GM15510 (cell line): Measurements from ENCODE around the gene CLPTM1L.

Experiments
- POLR2A ChIP-seq: IDR thresholded peaks from 3 replicates; pipeline ENCODE4 v1.6.1; 2011; ENCODE audit warnings: borderline replicate concordance; ENCODE audit not compliant: insufficient read length; ENCODE audit errors: extremely low read depth

The CLPTM1L gene

DNA sequence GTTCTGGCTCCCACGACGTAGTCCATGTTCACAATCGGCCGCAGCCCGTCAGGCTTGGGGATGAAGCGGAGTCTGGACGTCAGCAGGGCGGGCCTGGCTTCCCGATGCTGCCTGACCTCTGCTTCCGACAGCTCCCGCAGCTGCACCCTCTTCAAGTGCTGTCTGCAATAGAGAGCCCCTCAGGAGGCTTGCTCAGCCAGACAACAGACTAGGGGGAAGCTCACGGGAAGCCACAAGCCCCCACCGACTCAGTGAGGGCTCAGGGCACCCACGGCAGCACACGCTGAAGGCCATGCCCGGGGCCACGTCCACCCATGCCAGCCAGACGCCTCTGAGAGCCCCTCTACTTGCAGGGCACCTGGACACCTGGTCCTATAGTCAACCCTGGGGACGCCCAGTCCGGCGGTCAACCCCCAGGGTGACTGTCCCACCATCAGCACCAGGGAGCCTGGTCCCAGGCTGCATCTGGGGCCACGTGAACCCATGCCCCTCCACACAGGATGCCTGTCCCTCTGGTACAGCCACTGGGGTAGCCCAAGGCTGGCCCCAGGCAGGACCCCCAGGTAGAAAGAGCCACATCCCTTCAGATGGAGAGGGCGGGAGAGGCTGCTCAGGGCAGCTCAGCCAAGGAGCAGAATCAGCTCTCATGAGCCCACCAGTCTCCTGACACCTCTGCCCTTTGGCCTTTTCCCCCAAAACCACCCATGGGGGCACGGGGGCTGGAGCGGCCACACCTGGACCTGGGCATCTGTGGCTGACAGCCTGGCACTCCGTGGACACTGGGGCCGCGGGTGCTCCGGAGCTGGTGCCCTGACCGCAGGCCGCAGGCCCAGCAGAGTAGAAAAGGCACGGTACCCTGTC, 64.5 kb downstream of the CLPTM1L start:
- TF ChIP-seq POLR2A = no peak

- TF ChIP-seq POLR2A = no peak
Measured at GRCh38 chr5:1279443-1280151, 65.3 kb downstream of the CLPTM1L start.

GRCh38 chr5:1278656-1279442, 66.0 kb downstream of the CLPTM1L start:
- TF ChIP-seq POLR2A = no peak

DNA sequence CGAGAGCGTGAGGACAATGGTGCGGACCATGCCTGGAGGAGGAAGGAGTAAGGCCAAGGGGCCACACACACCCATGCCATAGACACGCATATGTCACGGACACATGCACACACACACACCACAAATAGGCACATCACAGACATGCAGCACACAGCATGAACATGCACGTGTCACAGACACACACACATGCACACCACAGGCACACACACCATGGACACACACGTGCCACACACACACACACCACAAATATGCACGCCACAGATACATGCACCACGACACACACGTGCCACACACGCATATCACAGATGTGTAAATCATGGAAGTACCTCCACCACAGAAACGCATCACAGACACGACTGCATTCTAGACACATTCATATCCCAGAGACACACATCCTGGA, 66.7 kb downstream of the CLPTM1L start:
- no peak for TF ChIP-seq POLR2A

GRCh38 chr5:1277781-1278180, 67.1 kb downstream of the CLPTM1L start:
- TF ChIP-seq POLR2A = no peak

GRCh38 chr5:1277331-1277730, 67.6 kb downstream of the CLPTM1L start:
- no peak for TF ChIP-seq POLR2A

- no peak for TF ChIP-seq POLR2A
Measured at GRCh38 chr5:1276930-1277329, 68.0 kb downstream of the CLPTM1L start.

GRCh38 chr5:1274471-1274870, 70.4 kb downstream of the CLPTM1L start:
- TF ChIP-seq POLR2A = no peak

GRCh38 chr5:1273745-1274144, 71.2 kb downstream of the CLPTM1L start:
- no peak for TF ChIP-seq POLR2A

DNA sequence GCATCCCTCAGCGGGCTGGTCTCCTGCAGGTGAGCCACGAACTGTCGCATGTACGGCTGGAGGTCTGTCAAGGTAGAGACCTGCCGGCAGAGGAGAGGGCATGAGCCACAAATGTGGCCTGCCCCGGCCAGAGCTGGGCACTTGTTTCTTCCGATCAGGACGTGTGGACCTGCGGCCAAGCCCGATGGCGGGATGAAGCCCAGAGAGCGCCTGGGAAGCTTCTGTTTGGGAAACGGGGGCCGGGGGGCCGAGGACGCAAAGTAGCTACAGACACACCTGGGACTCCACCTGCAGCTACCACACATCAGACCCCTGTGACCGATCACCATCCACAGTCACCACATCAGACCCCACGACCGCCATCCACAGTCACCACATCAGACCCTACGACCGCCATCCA, 72.7 kb downstream of the CLPTM1L start:
- no peak for TF ChIP-seq POLR2A

DNA sequence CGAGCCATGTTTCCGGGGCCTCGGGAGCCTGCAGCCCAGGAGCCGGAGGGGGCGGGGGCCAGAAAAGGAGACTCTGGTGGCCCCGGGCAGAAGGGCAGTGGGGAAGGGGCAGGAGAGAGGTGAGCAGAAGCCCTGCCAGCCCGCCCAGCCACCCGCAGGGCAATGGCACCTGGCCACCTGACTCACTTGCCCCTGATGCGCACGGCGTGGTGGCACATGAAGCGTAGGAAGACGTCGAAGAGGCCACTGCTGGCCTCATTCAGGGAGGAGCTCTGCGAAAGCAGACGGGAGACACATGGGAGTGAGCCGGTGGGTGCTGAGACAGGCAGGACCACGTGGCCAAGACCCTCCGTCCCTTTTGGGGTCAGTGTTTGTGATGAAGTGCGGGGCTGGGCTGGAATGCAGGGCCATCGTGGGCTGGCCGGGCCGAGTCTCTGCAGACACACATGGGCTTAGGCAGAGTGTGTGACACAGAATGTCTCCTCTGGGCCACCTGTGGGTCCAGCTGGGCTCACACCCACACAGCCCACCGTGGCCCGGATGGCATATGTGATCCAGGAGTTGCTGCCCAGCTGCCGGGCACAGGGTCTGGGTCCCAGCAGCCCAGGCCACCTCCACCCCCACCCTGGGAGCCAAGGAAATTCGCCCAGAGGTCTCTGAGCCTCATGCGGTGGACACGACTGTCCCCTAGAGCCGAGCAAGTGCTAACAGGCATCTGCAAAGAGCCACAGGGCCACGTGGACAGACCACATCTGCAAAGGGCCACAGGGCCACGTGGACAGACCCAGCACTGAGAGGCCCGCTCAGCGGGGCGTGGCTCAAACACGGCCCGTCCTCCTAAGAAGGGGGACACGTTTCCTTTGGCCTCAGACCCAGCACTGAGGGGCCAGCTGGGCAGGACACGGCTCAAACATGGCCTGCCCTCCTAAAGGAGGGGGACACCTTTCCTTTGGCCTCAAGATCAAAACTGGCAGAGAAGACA, 73.7 kb downstream of the CLPTM1L start:
- no peak for TF ChIP-seq POLR2A

DNA sequence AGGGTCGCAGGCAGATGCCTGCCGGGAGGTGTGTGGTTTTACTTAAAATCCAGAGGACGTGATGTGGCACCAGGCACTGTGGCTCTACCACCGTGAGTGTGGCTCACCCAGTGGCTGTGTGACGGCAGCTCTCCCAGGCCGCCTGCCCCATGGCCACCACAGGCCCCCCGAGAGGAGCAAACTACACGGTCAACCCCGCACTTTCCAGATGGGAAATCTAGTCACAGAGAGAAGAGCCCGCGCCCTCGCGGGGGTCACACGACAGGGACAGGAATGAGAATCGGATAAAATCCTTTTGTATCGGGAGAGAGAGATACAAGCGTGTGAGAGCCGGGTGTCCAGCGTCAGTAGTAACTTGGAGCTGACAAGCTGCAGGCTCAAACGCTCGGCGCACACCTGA, 74.5 kb downstream of the CLPTM1L start:
- no peak for TF ChIP-seq POLR2A

DNA sequence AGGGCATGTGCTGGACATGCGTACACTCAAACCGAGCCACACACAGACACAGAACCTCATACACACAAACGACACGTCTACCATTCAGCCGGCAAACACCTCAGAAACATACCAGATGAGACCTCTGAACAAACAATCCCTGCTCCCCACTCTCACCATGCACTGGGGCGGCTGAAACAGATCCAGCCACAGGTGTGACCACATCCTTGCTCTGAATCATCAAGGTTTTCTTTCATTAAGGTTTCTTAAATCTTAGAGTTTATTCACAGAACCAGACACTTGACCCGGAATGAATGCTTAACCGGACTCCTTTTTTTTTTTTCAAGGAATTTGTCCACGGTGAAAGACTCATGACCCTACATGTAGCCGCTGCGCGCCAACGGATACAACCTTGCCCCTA, 76.2 kb downstream of the CLPTM1L start:
- no peak for TF ChIP-seq POLR2A

DNA sequence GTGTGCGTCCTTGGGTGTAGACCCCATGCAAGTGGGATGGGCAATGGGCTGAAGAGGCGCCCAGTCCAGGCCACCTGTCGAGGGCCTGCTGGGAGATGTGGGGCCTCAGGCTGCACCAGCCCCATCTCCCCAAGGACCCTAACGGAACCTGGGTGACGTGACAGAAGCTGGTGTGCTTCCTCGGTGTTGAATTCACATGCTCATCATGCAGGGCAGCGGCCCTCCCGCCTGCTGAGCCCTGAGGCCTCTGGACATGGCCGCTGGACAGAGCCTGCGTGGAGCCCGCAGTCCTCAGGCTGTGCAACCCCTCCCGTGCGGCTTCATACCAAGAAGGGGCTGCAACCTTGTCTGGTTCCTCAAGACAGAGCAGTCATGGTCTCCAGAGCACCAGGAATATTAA, 76.8 kb downstream of the CLPTM1L start:
- no peak for TF ChIP-seq POLR2A
